Hematopoietic multipotent progenitor cell treated with erythropoietin and hydrocortisone succinate and interleukin-3 and kit ligand, for 4 days (in vitro differentiated cells): Measurements from ENCODE around the gene GCG.

Source experiments
- DNase-seq: peaks from one replicate; pipeline ENCODE4 v3.0.0-alpha.2; 2015

GCG gene

GRCh38 chr2:162149466-162149865, 2.6 kb downstream of the GCG start:
- no peak for DNase-seq

DNA sequence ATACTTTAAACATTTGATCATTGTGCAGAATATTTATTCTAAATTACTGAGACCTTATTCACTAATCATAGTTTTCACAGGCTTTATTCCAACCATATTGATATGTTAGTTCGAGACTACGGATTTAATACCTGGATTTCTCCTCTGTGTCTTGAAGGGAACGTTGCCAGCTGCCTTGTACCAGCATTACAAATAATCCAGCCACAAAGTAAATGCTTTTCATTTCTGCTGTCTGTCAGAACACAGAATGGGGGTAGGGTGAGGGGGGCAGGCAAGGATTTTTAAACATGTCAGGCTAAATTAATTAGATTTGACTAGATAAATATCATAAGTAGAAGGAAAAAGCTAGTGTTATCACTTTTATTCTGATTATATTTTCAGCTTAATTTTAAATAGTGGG, 3.1 kb downstream of the GCG start:
- no peak for DNase-seq

DNA sequence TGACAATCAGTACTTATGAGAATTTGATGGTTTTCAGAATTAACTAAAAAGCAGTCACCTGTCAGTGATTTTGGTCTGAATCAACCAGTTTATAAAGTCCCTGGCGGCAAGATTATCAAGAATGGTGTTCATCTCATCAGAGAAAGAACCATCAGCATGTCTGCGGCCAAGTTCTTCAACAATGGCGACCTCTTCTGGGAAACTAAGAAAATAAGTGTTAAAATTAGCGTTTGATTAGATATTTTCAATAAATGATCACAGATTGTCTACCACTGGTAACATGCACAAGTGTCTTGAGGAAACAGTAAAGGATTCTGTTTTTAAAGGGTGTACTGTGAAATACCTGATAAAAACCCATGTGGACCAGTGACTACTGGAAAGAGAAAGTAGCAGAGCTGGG, 8.1 kb downstream of the GCG start:
- no peak for DNase-seq

- DNase-seq = no peak
These were observed 13.7 kb downstream of the GCG start for GRCh38 chr2:162138310-162138709.

DNA sequence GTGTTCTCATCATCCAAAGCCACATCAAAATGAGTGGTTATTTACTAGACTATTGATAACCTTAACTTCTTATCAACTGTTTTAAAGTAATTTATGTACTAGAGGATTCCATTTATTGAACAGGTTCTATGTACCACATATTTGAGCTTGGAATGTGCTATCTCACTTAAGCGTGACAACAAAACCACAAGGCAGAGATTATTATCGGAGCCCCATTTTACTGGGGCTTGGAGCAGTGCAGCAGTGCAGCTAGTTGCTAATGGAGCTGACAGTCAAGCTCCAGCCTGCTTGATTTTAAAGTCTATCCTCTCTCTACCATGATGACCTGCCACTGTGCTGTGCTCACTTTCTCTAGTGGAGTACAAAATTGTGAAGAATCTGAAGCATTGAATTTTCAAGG, 24.6 kb downstream of the GCG start:
- peak; percentile 77 for DNase-seq

GRCh38 chr2:162126527-162126926, 25.5 kb downstream of the GCG start:
- DNase-seq = peak; percentile 40

- peak; percentile 88 for DNase-seq
These were observed 25.9 kb downstream of the GCG start for GRCh38 chr2:162126111-162126519.

- DNase-seq = no peak
These were observed 26.9 kb downstream of the GCG start for GRCh38 chr2:162125138-162125537.

DNA sequence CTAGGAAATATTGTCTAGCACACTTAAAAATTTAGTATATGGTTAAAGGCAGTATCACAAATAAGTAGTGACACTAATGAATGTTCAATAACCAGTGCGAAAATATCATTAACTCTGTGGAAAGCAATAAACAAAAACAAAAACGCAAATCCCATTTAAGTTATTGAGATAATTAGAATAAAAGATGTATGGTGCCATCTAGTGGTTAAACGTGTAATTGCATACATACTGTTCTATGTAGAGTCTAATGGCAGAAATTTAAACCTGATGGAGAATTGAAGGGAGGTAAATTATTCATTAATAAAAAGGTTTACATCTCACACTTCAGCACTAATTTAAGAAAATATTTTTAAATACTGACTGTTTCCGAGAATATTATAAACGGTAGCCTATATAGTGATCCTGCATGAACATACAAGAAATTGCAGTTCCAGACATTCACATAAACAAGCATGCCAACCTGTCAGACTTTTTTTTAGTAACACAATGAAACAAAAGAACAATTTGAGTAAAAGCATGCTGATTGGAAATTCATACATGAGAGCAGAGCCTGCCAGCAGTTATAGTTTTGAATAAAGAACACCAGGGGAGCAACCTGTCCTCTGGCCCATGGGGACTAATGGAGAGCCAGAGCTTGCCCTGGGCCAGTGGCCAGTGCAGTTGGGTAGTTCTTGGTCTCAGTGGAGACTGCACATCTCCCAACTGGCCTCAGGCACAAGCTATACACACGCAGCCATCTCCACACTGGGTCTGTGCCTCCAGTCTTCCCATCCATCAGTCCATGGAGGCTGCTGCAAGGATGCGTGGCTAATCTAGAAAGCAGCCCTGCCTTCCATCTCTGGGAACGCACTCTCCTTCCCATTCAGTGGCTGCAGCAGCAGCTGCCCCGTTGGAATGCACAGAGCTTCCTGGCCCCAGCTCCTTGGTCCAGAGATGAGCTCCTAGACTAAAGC, 28.0 kb downstream of the GCG start:
- peak; percentile 87 for DNase-seq

DNA sequence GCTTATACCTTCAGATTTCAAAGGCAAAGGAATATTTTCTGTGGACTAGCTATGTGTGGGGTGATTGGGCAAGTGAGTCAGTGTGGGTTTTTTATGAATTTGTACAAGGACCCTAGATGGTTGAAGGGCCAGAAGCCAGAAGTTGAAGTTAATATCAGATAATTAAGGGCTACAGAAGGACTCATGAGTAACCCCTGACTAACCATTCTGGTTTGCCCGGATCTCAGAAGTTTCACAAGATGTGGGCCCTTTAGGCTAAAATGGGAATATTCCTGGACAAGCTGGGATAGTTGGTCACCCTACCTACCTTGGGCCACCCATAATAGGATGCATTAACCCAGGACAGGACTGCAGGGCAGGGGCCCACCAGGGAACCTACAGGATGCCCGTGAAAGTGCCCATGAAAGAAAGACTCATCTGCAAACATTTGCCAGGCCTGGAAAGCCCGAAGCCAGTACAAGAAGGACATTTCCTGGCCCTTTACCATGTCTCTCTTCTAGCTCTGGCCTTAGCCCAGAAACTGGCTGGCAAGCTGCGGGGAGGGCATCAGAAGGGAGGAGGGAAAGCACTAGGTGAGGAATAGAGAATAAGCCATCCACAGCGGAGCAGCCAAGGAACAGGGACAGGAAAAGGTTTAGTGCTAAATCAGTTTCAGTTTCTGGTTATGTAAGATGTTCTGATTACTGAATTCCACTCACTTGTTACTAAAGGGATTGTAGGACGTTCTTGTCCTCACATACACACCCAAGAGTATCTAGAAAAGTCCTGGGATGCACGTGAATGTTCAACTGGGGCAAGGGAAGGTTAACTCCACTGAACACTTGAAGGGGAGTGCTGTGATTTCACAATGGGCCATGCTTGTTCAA, 33.6 kb downstream of the GCG start:
- no peak for DNase-seq

DNA sequence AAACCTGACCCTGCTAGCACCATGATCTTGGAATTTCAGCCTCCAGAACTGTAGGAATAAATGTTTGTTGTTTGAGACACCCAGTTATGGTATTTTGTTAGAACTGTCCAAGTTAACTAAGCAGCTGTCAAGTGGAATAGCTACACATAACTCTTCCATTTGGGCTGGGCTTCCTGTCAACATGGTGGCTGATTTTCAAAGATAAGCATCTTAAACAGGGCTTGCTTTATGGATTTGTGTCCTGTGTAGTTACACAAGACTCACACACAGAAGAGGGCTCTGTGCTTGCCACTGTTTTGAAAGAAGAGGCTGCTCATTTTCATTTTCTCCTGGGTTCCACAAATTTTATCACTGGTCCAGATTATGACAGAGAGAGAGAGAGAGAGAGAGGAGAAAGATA, 35.7 kb downstream of the GCG start:
- DNase-seq = peak; percentile 14

- DNase-seq = no peak
These were observed 37.0 kb downstream of the GCG start for GRCh38 chr2:162115076-162115475.

DNA sequence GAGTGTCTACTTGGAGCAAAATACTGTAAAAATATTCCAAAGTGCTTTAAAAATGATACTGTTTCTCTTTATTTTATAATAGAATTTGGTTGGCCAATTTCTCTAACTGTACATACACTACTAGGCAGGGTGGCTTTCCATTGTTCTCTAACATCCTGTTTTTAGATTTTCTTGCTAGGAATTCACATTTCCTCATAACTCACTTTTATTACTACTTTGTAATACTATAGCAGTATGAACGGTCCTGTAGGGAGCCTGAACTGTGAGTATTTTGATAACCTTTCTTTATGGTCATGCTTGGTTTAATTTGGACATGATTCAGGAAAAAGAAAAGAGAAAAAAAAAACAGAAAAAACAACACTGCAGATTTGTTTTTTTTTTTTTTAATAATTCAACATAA, 37.8 kb downstream of the GCG start:
- no peak for DNase-seq

DNA sequence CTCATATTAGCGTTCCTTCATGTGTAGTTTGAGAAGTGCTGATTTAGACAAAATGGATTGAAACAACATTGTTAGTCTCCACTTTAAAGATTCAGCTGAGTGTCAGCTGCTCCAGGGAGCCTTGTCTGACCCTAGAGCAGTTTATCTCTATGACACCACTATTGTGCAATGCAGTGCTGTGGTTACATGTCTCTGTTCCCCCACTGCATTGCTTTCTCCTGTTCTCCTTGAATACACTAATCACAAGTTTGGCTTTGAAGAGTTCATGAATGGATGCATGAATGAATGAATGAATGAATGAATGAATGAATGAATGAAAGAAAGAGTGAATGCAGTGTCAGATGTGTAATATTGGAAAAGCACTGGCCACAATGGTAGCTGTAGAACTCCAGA, 38.3 kb downstream of the GCG start:
- peak; percentile 81 for DNase-seq

GRCh38 chr2:162113088-162113775, 38.8 kb downstream of the GCG start:
- no peak for DNase-seq

- DNase-seq = no peak
These were observed 39.8 kb downstream of the GCG start for GRCh38 chr2:162111958-162112850.

- no peak for DNase-seq
These were observed 44.6 kb downstream of the GCG start for GRCh38 chr2:162107361-162107901.

GRCh38 chr2:162106746-162107145, 45.3 kb downstream of the GCG start:
- no peak for DNase-seq

GRCh38 chr2:162106146-162106551, 45.9 kb downstream of the GCG start:
- no peak for DNase-seq

DNA sequence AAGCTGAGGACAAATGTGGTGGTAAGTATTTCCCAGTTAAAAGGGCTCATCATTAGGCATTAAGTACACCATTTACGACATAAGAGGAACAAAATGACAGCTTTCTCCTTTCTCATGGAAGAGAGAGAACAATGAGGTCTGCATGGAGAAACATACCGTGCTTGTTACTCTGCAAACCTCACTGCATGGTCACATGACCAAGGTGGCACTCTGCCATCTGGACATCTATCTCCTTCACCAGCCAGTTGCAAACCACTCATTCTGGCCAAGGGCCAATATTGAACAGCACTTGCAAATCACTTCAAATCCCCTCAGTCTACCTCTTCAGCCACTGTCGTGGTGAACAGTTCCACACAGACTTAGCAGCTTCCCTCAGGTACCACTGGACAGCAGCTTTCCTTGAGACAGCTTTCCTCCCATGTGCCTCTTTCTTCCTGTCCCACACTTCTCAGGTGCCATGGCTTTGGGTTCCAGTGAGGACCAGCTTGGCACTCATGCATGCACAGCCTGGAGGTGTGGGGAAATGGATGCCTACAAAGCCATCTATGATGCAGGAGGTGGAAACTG, 48.5 kb downstream of the GCG start:
- peak; percentile 48 for DNase-seq

GRCh38 chr2:162100579-162100978, 51.5 kb downstream of the GCG start:
- DNase-seq = no peak

DNA sequence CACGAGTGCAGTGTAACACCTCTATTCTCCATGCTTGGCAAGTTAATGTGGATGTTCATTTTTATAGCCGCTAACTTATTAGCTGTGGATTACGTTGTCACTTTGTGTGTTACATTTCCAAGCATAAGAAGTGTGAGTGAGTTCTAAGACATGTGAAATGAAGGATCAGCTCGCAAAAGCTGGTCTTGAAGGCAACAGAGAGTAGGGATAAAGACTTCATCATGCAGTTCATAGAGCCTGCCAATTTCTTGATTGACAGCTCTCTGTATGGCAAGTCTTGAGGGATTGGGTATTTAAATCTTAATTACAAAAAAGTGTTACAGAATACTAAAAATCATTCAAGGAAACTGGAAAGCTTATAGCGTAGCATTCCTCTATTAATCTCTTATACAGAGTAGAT, 52.2 kb downstream of the GCG start:
- DNase-seq = no peak
